ENCODE results near the gene HAUS2.
A peak's percentile ranks its signal among the peaks of the same experiment; 100 is the strongest.

The HAUS2 gene

DNA sequence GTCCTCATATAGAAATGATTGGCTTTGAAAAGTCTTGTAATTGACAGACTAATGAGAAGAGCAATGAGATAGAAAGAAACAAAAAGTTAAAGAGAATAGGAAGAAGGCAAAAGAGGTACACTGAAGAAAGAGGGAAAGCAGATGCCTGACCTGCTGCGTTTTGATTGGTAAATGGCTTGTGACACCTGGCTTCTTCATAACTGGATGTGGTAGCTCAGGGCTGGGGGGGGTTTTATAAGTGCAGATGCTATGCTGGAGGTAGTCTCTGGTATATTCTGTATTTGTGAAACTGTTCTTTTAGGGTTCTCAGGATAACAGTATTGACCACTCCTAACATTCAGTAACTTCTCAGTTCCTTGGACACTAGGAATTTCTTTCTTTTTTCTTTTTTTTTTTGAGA lies 28.1 kb downstream of the HAUS2 start:
- Histone ChIP-seq H3K27me3 (replicated peaks; ENCODE audit: control insufficient read depth, insufficient read depth, low read length) (no peaks in the 10 kb centered on the region), H3K9ac (ENCODE audit: low read length) (no peak overlapping the region), H3K4me3 (ENCODE audit: low read length) (peak overlapping the region; percentile 91), H3K4me1 (ENCODE audit: control insufficient read depth, insufficient read depth, low read length) (peaks cover 24% of the 10 kb centered on the region), H3K36me3 (ENCODE audit: control insufficient read depth, insufficient read depth, low read length, severe bottlenecking) (no peaks in the 10 kb centered on the region), H3K9me3 (ENCODE audit: control insufficient read depth, low read length) (no peaks in the 10 kb centered on the region)
- no peak for DNase-seq (ENCODE audit: low read depth)

DNA sequence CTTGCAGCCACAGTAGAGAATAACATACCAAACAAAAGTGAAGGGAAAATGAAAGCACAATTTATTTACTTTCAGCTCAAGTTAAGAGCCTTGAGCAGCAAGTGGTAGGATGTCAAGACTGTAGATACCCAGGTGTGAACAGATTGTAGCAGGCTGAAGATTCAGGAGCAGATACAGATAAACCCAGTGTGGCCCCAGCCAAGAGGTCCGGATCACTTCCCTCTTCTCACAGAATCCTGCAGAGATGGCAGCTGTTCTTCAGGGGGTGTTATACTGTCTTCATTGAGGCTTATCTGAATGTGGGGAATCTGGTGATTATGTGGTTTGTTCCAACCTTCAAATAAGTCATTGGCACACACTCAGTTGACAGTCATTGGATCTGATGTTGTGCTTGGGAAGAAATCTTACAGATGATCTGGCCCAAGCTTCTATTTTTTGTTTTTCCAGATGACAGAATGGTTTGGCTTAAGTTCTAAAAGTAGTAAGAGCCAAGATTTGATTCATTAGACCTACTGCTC lies 28.9 kb downstream of the HAUS2 start:
- Histone ChIP-seq H3K9me3 (ENCODE audit: control insufficient read depth, low read length) (no peaks in the 10 kb centered on the region), H3K36me3 (ENCODE audit: control insufficient read depth, insufficient read depth, low read length, severe bottlenecking) (no peaks in the 10 kb centered on the region), H3K4me1 (ENCODE audit: control insufficient read depth, insufficient read depth, low read length) (peaks cover 27% of the 10 kb centered on the region), H3K27me3 (replicated peaks; ENCODE audit: control insufficient read depth, insufficient read depth, low read length) (no peaks in the 10 kb centered on the region), H3K9ac (ENCODE audit: low read length) (peak overlapping the region; percentile 31), H3K4me3 (ENCODE audit: low read length) (peak overlapping the region; percentile 71)
- DNase-seq (ENCODE audit: low read depth): peak; percentile 68

DNA sequence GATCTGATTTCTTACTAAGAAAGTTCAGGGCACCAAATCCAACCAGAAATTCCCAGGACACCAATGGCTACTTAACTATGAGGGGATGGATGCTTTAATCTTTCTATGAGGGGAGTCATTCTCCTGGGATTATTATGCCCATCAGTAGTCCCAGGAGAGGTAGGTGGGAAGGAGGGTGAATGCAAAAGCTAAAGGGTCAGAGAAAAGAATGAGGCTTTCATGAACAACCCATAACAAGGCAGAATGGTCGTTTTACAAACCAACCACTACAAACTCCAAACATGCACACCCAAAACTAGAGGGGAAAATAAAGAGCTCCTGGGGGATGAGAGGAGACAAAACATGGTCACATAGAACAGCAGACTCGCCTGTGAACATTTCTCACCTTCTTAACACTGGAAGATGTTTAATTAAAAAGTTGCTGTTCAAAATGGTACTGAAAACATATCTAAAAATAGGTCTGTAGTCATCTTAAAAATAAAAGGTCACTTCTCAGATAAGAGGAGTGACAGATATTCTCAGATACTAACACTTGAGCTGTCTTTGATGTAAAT lies 30.4 kb downstream of the HAUS2 start:
- no peak overlapping the region for H3K4me3 ChIP-seq (ENCODE audit: low read length)
- no peaks in the 10 kb centered on the region for H3K9me3 ChIP-seq (ENCODE audit: control insufficient read depth, low read length)
- peaks cover 27% of the 10 kb centered on the region for H3K4me1 ChIP-seq (ENCODE audit: control insufficient read depth, insufficient read depth, low read length)
- DNase-seq (ENCODE audit: low read depth): no peak
- no peaks in the 10 kb centered on the region for H3K36me3 ChIP-seq (ENCODE audit: control insufficient read depth, insufficient read depth, low read length, severe bottlenecking)
- H3K27me3 ChIP-seq (replicated peaks; ENCODE audit: control insufficient read depth, insufficient read depth, low read length): no peaks in the 10 kb centered on the region
- H3K9ac ChIP-seq (ENCODE audit: low read length): no peak overlapping the region

DNA sequence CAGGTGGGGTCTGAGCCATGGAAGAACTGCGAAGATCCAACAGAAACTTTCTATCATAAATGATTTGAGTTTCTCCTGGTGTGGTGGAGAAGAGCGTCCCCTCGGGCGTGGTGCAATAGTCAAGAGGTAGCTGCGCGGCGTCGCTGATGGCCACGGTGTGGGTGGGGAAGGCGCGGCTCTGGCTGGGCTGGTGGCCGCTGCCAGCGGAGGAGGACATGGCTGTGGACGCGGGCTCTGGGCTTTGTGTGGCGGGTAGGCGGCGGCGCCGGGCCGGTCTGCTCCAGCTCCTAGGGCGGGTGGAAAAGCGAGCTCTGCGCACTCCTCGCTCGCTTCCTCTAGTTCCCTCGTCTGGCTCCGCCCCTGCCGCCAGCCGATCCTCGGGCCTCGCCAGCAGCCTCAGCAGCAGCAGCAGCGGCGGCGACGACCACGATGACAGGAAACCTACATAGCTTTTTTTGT lies 32.7 kb downstream of the HAUS2 start:
- H3K36me3 ChIP-seq (ENCODE audit: control insufficient read depth, insufficient read depth, low read length, severe bottlenecking): no peaks in the 10 kb centered on the region
- peak overlapping the region; percentile 77 for H3K9ac ChIP-seq (ENCODE audit: low read length)
- H3K4me3 ChIP-seq (ENCODE audit: low read length): peak overlapping the region; percentile 84
- no peaks in the 10 kb centered on the region for H3K9me3 ChIP-seq (ENCODE audit: control insufficient read depth, low read length)
- no peaks in the 10 kb centered on the region for H3K27me3 ChIP-seq (replicated peaks; ENCODE audit: control insufficient read depth, insufficient read depth, low read length)
- DNase-seq (ENCODE audit: low read depth): peak; percentile 91
- peaks cover 23% of the 10 kb centered on the region for H3K4me1 ChIP-seq (ENCODE audit: control insufficient read depth, insufficient read depth, low read length)

DNA sequence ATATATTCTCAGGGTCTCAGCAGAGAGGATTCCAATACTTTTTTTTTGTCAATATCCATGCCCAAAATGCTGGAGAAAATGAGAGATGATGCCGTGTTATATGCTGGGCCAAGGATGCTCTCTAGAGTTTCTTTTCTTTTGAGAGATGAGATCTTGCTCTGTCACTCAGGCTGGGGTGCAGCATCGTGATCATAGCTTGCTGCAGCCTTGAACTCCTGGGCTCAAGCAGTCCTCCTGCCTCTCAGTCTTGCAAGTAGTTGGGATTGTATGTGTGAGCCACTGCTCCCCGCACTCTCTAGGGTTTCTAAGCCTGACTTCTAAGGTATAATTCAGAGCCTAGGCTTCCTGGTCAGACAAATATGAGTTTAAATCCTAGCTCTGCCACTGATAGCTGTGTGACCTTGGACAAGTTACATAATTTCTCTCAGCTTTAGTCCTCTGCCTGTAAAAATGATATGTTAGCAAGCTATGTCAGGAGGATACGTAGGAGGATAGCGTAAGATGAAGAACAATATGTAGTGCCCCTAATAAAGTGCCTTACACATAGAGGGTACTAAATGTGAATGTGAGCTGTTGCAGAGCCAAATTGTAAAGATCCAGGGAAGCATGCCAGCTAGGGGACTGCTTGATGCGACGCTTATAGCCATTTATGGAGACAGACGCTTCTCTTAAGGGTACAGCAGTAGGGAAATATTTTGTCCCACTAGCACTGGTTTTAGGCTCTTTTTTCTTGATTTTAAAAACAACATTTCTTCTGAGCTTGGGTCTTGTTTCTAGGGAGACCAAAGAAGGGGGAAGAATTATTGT lies 34.1 kb downstream of the HAUS2 start:
- no peaks in the 10 kb centered on the region for H3K36me3 ChIP-seq (ENCODE audit: control insufficient read depth, insufficient read depth, low read length, severe bottlenecking)
- no peaks in the 10 kb centered on the region for H3K9me3 ChIP-seq (ENCODE audit: control insufficient read depth, low read length)
- peaks cover 14% of the 10 kb centered on the region for H3K4me1 ChIP-seq (ENCODE audit: control insufficient read depth, insufficient read depth, low read length)
- H3K9ac ChIP-seq (ENCODE audit: low read length): no peak overlapping the region
- DNase-seq (ENCODE audit: low read depth): no peak
- no peaks in the 10 kb centered on the region for H3K27me3 ChIP-seq (replicated peaks; ENCODE audit: control insufficient read depth, insufficient read depth, low read length)
- H3K4me3 ChIP-seq (ENCODE audit: low read length): no peak overlapping the region

DNA sequence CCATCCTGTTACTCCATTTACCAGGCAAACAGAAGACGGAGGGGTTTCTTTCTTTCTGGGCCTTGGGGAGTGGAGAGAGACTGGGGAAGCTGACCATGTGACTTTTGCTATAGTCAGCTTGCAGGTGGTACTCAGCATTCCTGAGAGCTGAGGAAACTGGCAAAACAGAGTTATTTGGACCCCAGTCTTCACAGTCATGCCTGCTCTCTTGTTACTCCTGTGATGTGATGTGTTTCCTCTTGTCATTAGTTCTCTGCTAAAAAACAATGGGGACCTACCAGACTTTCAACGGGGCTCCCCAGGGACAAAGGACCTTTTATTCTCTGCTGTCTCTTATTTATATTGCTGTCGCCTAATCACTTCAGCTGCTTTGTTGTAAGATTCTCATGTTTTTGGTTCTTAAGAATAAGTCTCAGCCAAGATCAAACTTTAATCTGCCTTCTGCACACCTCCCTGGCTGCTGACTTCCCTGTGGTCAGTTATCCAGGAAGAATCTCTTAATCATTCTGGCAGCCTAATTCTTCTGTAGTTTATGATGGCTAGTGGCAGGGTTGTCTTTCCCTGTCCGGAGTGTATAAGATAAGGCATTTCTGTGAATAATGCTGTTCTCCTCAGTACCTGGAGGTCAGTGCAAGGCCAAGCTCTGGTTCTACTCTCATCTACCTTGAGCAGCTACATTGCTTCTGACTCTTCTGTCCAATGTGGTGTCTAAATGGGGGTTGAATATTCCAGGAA lies 35.6 kb downstream of the HAUS2 start:
- no peaks in the 10 kb centered on the region for H3K36me3 ChIP-seq (ENCODE audit: control insufficient read depth, insufficient read depth, low read length, severe bottlenecking)
- no peak overlapping the region for H3K4me3 ChIP-seq (ENCODE audit: low read length)
- no peak overlapping the region for H3K9ac ChIP-seq (ENCODE audit: low read length)
- H3K9me3 ChIP-seq (ENCODE audit: control insufficient read depth, low read length): no peaks in the 10 kb centered on the region
- no peak for DNase-seq (ENCODE audit: low read depth)
- H3K4me1 ChIP-seq (ENCODE audit: control insufficient read depth, insufficient read depth, low read length): peaks cover 8% of the 10 kb centered on the region
- H3K27me3 ChIP-seq (replicated peaks; ENCODE audit: control insufficient read depth, insufficient read depth, low read length): no peaks in the 10 kb centered on the region

DNA sequence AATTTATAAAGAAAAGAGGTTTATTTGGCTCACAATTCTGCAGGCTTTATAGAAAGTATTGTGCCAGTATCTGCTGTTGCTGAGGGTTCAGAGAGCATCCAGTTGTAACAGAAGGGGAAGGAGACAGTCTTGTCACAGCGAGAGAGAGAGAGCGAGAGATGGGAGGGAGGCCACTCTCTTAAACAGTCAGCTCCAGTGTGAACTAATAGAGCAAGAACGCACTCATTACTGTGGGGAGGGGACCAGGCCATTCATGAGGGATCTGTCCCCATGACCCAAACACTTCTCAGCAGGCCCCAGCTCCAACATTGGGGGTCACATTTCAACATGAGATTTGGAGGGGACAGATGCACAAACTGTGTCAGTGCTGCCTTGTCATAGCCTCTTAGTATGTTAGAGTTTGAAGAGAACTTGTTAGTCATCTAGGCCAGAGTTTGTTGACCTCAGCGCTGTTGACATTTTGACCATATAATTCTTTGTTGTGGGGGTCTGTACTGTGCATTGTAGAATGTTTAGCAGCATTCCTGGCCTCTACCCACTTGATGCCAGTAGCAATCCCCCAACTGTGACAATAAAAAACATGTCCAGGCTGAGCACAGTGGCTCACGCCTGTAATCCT lies 42.1 kb downstream of the HAUS2 start:
- Histone ChIP-seq H3K36me3 (ENCODE audit: control insufficient read depth, insufficient read depth, low read length, severe bottlenecking) (no peaks in the 10 kb centered on the region), H3K9me3 (ENCODE audit: control insufficient read depth, low read length) (no peaks in the 10 kb centered on the region), H3K27me3 (replicated peaks; ENCODE audit: control insufficient read depth, insufficient read depth, low read length) (no peaks in the 10 kb centered on the region), H3K4me1 (ENCODE audit: control insufficient read depth, insufficient read depth, low read length) (peaks cover 27% of the 10 kb centered on the region), H3K4me3 (ENCODE audit: low read length) (no peak overlapping the region), H3K9ac (ENCODE audit: low read length) (no peak overlapping the region)
- no peak for DNase-seq (ENCODE audit: low read depth)

DNA sequence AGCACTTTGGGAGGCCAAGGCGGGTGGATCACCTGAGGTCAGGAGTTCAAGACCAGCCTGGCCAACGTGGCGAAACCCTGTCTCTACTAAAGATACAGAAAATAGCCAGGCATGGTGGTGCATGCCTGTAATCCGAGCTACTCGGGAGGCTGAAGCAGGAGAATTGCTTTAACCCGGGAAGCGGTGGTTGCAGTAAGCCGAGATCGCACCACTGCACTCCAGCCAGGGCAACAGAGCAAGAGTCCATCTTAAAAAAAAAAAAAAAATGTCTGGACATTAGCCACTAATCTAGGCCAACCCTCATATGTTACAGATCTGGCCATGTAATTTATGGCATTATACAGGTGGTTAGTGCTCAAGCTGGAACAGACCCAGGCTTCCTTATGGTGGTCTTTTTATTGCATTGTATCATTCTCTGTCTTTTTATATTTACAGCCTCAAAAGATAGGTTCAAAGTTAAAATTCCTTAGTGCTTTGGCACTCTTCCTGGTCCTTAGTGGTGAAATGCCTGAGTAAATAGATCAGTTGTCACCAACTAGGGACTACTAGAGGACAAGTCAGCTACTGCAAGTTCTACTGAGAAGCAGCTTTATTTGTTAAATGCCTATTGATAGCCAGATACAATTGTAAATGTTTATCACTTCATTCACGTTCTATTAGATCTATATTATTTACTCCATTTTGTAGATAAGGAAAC lies 42.7 kb downstream of the HAUS2 start:
- no peak overlapping the region for H3K4me3 ChIP-seq (ENCODE audit: low read length)
- H3K4me1 ChIP-seq (ENCODE audit: control insufficient read depth, insufficient read depth, low read length): peaks cover 34% of the 10 kb centered on the region
- H3K27me3 ChIP-seq (replicated peaks; ENCODE audit: control insufficient read depth, insufficient read depth, low read length): no peaks in the 10 kb centered on the region
- H3K9me3 ChIP-seq (ENCODE audit: control insufficient read depth, low read length): no peaks in the 10 kb centered on the region
- peak; percentile 56 for DNase-seq (ENCODE audit: low read depth)
- no peak overlapping the region for H3K9ac ChIP-seq (ENCODE audit: low read length)
- H3K36me3 ChIP-seq (ENCODE audit: control insufficient read depth, insufficient read depth, low read length, severe bottlenecking): no peaks in the 10 kb centered on the region

DNA sequence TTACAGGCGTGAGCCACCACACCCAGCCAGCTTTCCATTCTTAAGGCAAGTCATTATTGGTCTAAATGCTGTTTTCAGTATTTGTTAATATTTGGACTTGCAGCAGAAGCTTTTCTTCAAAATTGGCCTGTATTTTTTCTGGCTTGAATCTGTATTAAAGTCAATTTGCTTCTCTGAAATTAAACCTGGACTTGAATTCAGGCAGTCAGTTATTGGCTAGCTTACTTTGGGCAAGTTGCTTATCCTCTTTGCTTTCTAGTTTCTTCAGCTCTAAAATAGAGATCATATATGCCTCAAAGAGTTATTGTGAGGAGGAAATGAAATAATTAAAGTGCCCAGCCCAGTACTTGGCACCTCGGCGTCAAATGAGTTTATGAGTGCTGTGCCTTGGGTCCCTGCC lies 44.1 kb downstream of the HAUS2 start:
- peak overlapping the region; percentile 42 for H3K4me3 ChIP-seq (ENCODE audit: low read length)
- peak overlapping the region; percentile 47 for H3K9ac ChIP-seq (ENCODE audit: low read length)
- peaks cover 35% of the 10 kb centered on the region for H3K4me1 ChIP-seq (ENCODE audit: control insufficient read depth, insufficient read depth, low read length)
- H3K9me3 ChIP-seq (ENCODE audit: control insufficient read depth, low read length): no peaks in the 10 kb centered on the region
- no peaks in the 10 kb centered on the region for H3K36me3 ChIP-seq (ENCODE audit: control insufficient read depth, insufficient read depth, low read length, severe bottlenecking)
- DNase-seq (ENCODE audit: low read depth): no peak
- no peaks in the 10 kb centered on the region for H3K27me3 ChIP-seq (replicated peaks; ENCODE audit: control insufficient read depth, insufficient read depth, low read length)

DNA sequence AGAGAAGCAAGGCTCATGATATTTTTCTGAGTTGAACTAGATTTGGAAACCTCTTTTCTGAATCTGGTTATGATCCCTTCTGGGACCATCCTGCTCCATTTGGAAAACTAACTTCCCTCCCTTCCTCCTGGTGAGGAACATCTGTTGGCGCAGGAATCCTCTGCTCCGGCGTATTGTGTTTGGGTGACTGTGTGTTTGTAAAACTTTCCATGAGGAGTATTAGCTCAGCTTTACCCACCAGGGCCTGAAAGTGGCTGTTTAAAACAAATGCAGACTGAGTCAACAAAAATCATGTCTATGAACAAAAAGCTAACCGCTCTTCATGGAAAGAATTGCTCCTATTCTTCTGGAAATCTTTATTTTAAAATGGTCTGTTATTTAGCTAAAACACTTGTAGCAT lies 44.5 kb downstream of the HAUS2 start:
- H3K36me3 ChIP-seq (ENCODE audit: control insufficient read depth, insufficient read depth, low read length, severe bottlenecking): no peaks in the 10 kb centered on the region
- peak overlapping the region; percentile 42 for H3K4me3 ChIP-seq (ENCODE audit: low read length)

More for the DNA sequence above, 44.5 kb downstream of the HAUS2 start:
- no peak for DNase-seq (ENCODE audit: low read depth)
- Histone ChIP-seq H3K27me3 (replicated peaks; ENCODE audit: control insufficient read depth, insufficient read depth, low read length) (no peaks in the 10 kb centered on the region), H3K9ac (ENCODE audit: low read length) (peak overlapping the region; percentile 47), H3K9me3 (ENCODE audit: control insufficient read depth, low read length) (no peaks in the 10 kb centered on the region), H3K4me1 (ENCODE audit: control insufficient read depth, insufficient read depth, low read length) (peaks cover 35% of the 10 kb centered on the region)
